HG03342 (cell line): ENCODE data around the gene CALM3.

Experiments used
- ATAC-seq: cut with Tn5 transposase; IDR thresholded peaks from one replicate; pipeline ENCODE4 v1.9.1; 2021; ENCODE audit warnings: mild to moderate bottlenecking, moderate library complexity; ENCODE audit not compliant: unreplicated experiment

The CALM3 gene

GRCh38 chr19:46634656-46635218, 33.6 kb downstream of the CALM3 start:
- no peak for ATAC-seq

DNA sequence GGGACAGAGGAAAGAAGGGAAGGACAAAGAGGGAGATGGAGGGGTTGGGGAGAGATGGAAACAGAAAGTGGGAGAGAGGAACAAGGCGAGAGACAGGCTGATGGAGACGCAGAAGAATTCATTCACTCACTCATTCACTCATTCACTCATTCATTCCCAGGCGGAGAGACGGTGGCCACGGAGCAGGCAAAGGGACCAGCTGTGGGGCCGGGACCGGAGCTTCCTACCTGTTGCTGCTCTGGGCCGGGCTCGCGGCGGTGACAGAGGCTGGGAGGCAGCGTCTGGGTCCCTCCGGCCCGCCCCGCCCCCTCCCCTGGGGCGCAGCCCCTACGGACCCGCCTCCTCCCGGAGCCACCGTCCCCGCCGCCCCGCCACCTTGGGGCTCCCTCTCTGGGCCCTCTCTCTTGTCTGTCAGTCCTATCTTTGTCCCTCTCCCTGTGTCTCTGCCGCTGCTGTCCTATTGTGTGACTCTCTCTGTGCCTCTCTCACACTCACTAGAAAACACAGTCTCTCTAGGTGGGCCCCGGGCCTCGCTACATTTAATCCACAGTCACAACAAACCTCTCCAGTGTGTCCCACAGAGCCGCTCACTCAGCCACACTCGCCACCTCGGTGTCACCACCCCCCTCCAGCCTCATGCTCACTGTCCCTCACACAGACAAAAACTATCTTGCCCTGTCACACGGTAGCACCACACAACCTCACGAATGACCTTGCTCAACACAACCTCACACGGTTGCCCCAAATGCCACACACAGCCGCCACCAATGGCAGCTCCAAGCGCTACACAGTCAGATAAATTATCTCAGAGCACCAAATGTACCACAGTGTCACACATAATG, 35.0 kb downstream of the CALM3 start, which contains the start of gene GNG8:
TSS of gene GNG8 (minus strand) at position 283 of the 842 bp plus-strand sequence. CDS start 1,520 bp downstream, outside the sequence.
- no peak for ATAC-seq

- no peak for ATAC-seq
Measured at GRCh38 chr19:46637224-46637623, 36.1 kb downstream of the CALM3 start.

DNA sequence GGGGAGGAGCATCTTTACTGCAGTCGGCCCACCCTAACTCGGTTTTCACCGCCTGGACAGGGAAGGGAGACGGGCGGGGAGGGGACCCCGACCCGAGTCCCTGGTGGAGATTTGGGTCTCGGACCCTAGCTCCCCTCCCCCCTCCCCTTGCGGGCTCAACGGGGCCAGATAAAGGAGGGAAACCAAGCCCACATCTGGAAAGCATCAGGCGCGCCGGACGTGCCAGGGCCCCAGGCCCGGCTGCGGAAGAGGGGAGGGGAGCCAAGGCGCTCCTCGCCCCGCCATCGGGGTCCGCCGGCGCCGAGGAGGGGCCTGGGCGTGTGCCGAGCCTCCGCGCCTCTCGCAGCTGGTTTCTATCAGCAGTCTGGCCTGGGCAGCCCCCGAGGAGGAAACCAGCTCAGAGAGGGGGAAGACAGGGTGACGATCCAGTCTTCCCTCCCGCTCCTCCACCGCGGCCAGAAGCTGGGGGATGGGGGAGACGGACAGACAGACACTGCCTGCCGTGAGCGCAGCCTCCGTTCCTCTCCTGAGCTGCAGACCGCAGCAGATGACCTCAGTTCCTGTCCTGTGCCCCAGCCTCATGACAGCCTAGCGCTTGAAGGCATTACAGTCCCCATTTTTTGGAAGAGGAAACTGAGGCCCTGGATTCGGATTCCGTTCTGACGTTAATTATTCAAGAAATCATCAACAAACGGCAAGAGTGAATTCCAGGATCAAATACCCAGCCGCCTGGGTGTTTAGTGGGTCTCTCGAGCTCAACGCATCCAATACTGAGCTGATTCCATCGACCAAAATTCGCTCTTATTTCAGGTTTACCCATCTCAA, 38.4 kb downstream of the CALM3 start:
- ATAC-seq, result no peak

DNA sequence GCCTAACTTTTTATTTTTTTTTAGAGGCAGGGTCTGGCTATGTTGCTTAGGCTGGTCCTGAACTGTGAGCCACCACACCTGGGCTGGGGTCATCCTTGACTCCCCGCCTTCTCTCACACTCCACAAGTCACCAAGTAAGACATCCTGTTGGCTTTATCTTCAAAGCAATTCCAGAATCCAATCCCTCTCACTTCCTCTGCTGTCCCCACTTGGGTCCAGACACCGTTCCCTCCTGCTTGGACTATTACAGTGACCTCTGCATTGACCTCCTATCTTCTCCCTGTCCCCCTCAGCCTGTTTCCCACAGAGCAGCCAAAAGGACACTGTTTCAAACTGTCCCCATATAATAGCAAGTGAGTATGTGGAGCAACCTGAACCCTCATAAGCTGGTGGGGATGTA, 39.5 kb downstream of the CALM3 start:
- ATAC-seq, result no peak

DNA sequence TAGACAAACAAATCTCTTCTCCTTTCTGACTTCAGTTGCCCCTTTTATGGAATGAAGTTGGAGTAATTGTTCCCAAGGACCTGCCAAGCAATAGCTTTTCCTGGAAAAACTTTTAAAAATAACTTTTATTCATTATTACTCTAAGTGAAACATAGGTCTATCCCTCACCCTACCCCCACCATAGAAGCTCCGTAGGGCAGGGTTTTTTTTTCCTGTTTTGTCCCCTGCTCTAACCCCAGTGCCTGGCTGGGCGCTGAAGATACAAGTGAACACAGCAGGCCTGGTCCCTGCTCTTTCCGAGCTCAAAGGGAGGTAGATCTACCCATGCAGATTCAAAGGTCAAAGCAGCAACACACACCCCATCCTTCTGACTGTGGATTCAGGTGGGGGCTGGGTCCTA, 43.6 kb downstream of the CALM3 start:
- no peak for ATAC-seq

DNA sequence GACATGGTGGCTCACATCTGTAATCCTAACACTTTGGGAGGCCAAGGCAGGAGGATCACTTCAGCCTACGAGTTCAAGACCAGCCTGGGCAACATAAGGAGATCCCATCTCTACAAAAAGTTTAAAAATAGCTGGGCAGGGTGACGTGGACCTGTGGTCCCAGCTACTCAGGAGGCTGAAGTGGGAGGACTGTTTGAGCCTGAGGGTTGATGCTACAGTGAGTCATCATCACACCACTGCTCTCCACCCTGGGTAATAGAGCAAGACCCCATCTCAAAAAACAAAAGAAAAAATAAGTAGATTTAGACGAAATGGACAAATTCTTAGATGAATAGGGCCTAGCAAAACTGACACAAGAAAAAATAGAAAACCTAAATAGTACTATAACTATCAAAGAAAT, 45.3 kb downstream of the CALM3 start:
- ATAC-seq, result no peak

GRCh38 chr19:46648060-46648960, 47.2 kb downstream of the CALM3 start:
- ATAC-seq, result no peak

GRCh38 chr19:46648961-46649960, 48.1 kb downstream of the CALM3 start:
- no peak for ATAC-seq

DNA sequence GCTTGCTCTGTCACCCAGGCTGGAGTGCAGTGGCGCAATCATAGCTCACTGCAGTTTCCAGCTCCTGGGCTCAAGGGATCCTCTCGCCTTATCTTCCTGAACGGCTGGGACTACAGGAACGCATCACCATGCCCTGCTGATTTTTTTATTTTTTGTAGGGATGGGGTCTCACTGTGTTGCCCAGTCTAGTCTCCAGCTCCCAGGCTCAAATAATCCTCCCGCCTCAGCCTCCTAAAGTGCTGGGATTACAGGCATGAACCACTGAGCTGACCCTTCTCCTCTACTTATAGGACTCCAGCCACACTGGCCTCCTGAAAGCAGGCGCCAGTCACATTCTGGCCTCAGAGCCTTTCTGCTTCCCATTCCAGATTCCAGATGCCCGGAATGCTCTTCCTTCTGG, 49.3 kb downstream of the CALM3 start:
- no peak for ATAC-seq

GRCh38 chr19:46654621-46655152, 53.6 kb downstream of the CALM3 start:
- ATAC-seq, result no peak

DNA sequence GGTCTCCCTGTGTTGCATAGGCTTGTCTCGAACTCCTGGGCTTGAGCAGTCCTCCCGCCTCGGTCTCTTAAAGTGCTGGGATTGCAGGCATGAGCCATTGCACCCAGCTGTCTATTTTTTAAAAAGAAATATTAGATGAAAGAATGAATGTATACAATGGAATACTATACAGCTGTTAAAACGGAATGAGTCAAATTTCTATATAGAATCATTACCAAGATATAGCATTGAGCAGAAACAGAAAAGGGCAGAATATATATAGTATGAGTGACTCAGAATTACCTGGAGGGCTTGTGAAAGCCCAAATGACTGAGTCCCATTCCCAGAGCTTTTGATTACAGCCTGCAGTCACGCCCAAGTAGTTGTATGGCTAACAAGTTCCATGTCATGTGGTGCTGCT, 55.4 kb downstream of the CALM3 start:
- no peak for ATAC-seq

DNA sequence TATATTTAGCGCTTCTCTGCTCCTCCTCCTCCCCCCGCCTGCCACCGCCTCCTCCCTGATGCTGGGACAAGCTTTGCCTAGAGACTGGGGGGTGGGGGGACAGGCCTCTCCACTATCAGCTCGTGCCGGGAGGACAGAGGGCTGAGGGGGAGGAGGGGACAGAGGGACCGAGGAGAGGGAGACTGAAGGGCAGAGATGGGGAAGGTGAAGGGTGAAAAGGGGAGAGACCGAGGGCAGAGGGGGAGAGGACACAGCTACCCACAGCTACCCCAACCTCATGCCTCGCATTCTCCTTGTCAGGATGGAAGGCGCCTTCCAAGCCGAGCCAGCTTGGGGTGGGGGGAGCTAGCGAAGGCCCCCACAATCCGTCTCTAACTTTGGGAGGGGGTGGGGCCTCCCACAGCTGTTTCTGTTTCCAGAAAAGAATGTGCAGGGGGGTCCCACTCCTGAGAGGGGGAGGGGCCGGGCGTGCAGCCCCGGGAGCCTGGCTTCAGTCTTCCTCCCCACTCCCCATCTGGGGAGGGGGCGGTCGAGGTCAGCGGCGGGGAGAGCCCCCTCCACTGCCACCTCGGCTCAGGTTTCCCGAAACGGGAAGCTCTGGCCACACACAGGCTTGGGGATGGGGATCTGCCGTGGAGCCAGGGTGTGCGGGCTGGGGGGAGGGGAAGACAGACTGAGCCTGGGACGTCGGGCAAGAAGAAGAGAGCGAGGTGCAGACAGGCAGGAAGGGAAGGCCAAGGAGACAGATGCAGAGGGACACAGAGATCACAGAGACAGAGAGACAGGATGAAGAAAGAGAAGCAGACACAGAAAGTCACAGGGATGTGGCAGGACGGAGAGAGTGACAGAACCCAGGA, 58.2 kb downstream of the CALM3 start:
- no peak for ATAC-seq

DNA sequence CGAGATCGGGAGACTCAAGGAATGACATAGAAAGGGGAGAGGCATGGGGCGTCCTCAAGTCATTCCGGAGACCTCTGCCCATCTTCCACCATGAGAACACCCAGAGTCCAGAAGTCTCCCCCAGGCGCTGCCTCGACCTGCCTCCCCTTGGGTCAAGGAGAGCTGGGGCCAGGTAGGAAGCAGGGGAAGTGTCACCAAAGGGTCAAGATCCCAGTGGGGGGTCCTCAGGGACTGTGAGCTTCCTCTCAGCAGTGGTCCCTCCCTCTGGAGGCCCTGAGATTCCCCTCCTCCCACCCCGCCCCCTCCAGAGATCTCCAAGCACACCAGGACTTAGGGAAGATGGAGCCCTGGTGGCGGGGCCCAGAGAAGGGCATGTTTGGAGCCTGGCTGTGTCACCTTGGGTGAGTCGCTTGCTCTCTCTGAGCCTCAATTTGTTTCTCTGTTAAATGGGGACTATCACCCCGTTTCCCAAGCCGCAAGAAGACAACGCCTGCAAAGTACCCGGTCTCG, 58.9 kb downstream of the CALM3 start:
- no peak for ATAC-seq
